A673 (cell line): Measurements from ENCODE around the gene SLC25A47.

Experiments
- CTCF ChIP-seq: fragments of 300-800, 200-600 bp; sonication (generic); conservative IDR thresholded peaks from 2 replicates; pipeline ENCODE4 v1.5.1; 2017; ENCODE audit warnings: low read depth, mild to moderate bottlenecking, antibody characterized with exemption, low read length, moderate library complexity, mixed read lengths
- EZH2 ChIP-seq: fragments of 200-600 bp; sonication (generic); IDR thresholded peaks from 2 replicates; pipeline ENCODE4 v1.6.1; 2017; ENCODE audit warnings: borderline replicate concordance, low read depth, mild to moderate bottlenecking, mixed read lengths, antibody characterized with exemption, low read length; ENCODE audit not compliant: poor library complexity, severe bottlenecking

- TF ChIP-seq CTCF (no peak), EZH2 (no peak)
Measured at GRCh38 chr14:100282083-100282350, 41.1 kb upstream of the SLC25A47 start.
